Measurements from ENCODE around the gene IPO11.
"Not testable (repeated sequence)": the region's sequence is repeated elsewhere in the genome, so short reads cannot be mapped to it uniquely, and the experiment has no call there.

The IPO11 gene

GRCh38 chr5:62477801-62478200, 65.2 kb downstream of the IPO11 start:
- H3K4me1 Mint-ChIP-seq (ENCODE audit: low read depth) = peaks cover 4% of the 10 kb centered on the region
- no peak overlapping the region for H3K4me3 Mint-ChIP-seq
- H3K36me3 Mint-ChIP-seq (ENCODE audit: low read depth) = peaks cover 73% of the 10 kb centered on the region
- no peaks in the 10 kb centered on the region for H3K27me3 Mint-ChIP-seq
- H3K9me3 Mint-ChIP-seq = no peaks in the 10 kb centered on the region
- no peak for DNase-seq
- no peak overlapping the region for H3K27ac Mint-ChIP-seq

GRCh38 chr5:62483556-62483955, 71.0 kb downstream of the IPO11 start:
- DNase-seq = no peak
- no peak overlapping the region for H3K27ac Mint-ChIP-seq
- no peaks in the 10 kb centered on the region for H3K4me1 Mint-ChIP-seq (ENCODE audit: low read depth)
- no peak overlapping the region for H3K4me3 Mint-ChIP-seq
- no peaks in the 10 kb centered on the region for H3K27me3 Mint-ChIP-seq
- H3K9me3 Mint-ChIP-seq = no peaks in the 10 kb centered on the region
- H3K36me3 Mint-ChIP-seq (ENCODE audit: low read depth) = peaks cover 83% of the 10 kb centered on the region

DNA sequence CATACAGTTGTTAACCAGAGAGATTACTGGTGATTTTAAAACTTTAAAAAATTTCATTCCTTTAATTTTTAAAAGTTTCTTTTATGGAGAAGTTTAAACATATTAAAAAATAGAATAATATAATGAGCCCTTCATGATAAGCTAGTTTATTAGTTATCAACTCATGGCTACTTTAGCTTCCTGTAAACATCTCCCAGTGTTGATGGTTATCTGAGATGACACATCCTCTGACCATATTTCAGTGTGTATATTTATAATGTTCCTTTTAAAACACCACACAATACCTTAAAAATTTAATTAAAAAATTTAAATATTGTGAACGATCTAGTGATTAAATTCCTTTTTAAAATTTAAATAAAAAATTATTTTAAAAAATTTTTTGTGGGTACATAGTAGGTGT, 74.1 kb downstream of the IPO11 start:
- peaks cover 70% of the 10 kb centered on the region for H3K36me3 Mint-ChIP-seq (ENCODE audit: low read depth)
- no peaks in the 10 kb centered on the region for H3K4me1 Mint-ChIP-seq (ENCODE audit: low read depth)
- DNase-seq = no peak
- no peaks in the 10 kb centered on the region for H3K9me3 Mint-ChIP-seq
- H3K4me3 Mint-ChIP-seq = no peak overlapping the region
- no peak overlapping the region for H3K27ac Mint-ChIP-seq
- H3K27me3 Mint-ChIP-seq = no peaks in the 10 kb centered on the region

GRCh38 chr5:62488531-62488930, 76.0 kb downstream of the IPO11 start:
- Mint-ChIP-seq H3K9me3 (no peaks in the 10 kb centered on the region), H3K27me3 (no peaks in the 10 kb centered on the region), H3K4me1 (ENCODE audit: low read depth) (no peaks in the 10 kb centered on the region), H3K27ac (no peak overlapping the region), H3K36me3 (ENCODE audit: low read depth) (peaks cover 72% of the 10 kb centered on the region), H3K4me3 (no peak overlapping the region)
- DNase-seq = no peak

- peaks cover 67% of the 10 kb centered on the region for H3K36me3 Mint-ChIP-seq (ENCODE audit: low read depth)
- no peaks in the 10 kb centered on the region for H3K27me3 Mint-ChIP-seq
- no peaks in the 10 kb centered on the region for H3K4me1 Mint-ChIP-seq (ENCODE audit: low read depth)
- H3K27ac Mint-ChIP-seq = no peak overlapping the region
- H3K9me3 Mint-ChIP-seq = no peaks in the 10 kb centered on the region
- DNase-seq = no peak
- H3K4me3 Mint-ChIP-seq = no peak overlapping the region
Observed at GRCh38 chr5:62489471-62489870, 76.9 kb downstream of the IPO11 start.

DNA sequence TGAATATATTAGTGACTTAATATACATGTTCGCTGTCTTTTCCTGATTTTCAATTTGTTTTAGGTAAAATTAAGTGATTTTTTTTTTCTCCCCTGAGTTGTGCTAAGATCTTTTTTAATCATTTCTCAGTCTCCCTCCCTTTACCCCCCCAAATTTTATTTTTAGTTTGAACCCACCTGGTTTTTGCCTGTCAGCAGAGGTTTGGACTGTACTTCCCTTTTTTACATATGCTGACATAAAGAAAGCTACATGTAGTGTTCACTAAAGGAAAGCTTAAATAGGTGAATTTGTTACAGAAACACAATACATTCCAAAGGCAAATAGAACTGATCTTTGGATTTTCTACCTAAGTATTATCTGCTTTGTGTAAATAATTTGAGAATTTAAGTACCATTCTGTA, 82.2 kb downstream of the IPO11 start:
- Mint-ChIP-seq H3K4me1 (ENCODE audit: low read depth) (no peaks in the 10 kb centered on the region), H3K36me3 (ENCODE audit: low read depth) (peaks cover 75% of the 10 kb centered on the region), H3K27me3 (no peaks in the 10 kb centered on the region), H3K27ac (no peak overlapping the region), H3K4me3 (no peak overlapping the region), H3K9me3 (no peaks in the 10 kb centered on the region)
- DNase-seq = no peak

- H3K4me1 Mint-ChIP-seq (ENCODE audit: low read depth) = no peaks in the 10 kb centered on the region
- peaks cover 79% of the 10 kb centered on the region for H3K36me3 Mint-ChIP-seq (ENCODE audit: low read depth)
- no peaks in the 10 kb centered on the region for H3K9me3 Mint-ChIP-seq
- no peak overlapping the region for H3K4me3 Mint-ChIP-seq
- no peak overlapping the region for H3K27ac Mint-ChIP-seq
- H3K27me3 Mint-ChIP-seq = no peaks in the 10 kb centered on the region
- DNase-seq = no peak
Observed at GRCh38 chr5:62496876-62497275, 84.3 kb downstream of the IPO11 start.

GRCh38 chr5:62498961-62499360, 86.4 kb downstream of the IPO11 start:
- Mint-ChIP-seq H3K9me3 (no peaks in the 10 kb centered on the region), H3K36me3 (ENCODE audit: low read depth) (peaks cover 79% of the 10 kb centered on the region), H3K27me3 (no peaks in the 10 kb centered on the region), H3K27ac (no peak overlapping the region), H3K4me1 (ENCODE audit: low read depth) (peaks cover 2% of the 10 kb centered on the region), H3K4me3 (no peak overlapping the region)
- no peak for DNase-seq

DNA sequence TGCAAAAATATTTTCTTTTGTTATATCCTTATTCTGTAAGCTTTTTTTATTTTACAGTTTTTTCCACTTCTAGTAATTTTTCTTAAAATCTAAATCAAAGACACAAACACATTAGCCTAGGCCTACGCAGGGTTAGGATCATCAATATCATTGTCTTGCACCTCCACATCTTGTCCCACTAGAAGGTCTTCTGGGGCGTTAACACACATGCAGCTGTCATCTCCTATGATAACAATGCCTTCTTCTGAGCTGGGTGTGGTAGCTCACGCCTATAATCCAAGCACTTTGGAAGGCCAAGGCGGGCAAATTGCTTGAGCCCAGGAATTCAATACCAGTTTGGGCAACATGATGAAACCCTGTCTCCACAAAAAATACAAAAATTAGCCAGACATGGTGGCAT, 87.2 kb downstream of the IPO11 start:
- Mint-ChIP-seq H3K4me3 (no peak overlapping the region), H3K27ac (no peak overlapping the region), H3K36me3 (ENCODE audit: low read depth) (peaks cover 76% of the 10 kb centered on the region), H3K4me1 (ENCODE audit: low read depth) (peaks cover 2% of the 10 kb centered on the region), H3K9me3 (no peaks in the 10 kb centered on the region), H3K27me3 (no peaks in the 10 kb centered on the region)
- no peak for DNase-seq

DNA sequence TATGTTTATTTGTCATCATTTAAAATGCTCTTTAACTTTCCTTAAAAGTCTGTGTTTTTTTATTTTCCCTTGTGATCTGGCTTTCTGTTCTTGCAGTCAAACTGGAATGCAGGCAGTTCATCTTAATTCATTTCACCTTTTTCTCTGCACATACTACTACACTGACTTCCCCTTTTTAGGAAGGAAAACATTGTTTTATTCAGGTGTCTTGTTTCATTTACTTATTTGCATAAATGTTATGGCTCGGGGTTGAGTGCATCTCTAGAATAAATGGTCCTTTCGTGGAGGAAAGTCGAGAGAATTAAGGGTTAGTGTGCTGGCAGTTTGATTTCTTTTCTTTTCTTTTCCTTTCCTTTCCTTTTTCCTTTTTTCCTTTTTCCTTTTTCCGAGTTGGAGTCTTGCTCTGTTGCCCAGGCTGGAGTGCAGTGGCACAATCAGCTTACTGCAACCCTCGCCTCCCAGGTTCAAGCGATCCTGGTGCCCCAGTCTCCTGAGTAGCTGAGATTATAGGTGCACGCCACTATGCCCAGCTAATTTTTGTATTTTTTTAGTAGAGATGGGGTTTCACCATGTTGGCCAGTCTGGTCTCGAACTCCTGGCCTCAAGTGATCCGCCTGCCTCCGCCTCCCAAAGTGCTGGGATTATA, 90.0 kb downstream of the IPO11 start:
- H3K4me3 Mint-ChIP-seq = no peak overlapping the region
- no peaks in the 10 kb centered on the region for H3K27me3 Mint-ChIP-seq
- H3K36me3 Mint-ChIP-seq (ENCODE audit: low read depth) = peaks cover 79% of the 10 kb centered on the region
- H3K27ac Mint-ChIP-seq = no peak overlapping the region
- no peak for DNase-seq
- no peaks in the 10 kb centered on the region for H3K9me3 Mint-ChIP-seq
- peaks cover 2% of the 10 kb centered on the region for H3K4me1 Mint-ChIP-seq (ENCODE audit: low read depth)

- H3K27me3 Mint-ChIP-seq = no peaks in the 10 kb centered on the region
- H3K4me3 Mint-ChIP-seq = no peak overlapping the region
- no peak overlapping the region for H3K27ac Mint-ChIP-seq
- peaks cover 2% of the 10 kb centered on the region for H3K9me3 Mint-ChIP-seq
- peaks cover 78% of the 10 kb centered on the region for H3K36me3 Mint-ChIP-seq (ENCODE audit: low read depth)
- H3K4me1 Mint-ChIP-seq (ENCODE audit: low read depth) = peaks cover 2% of the 10 kb centered on the region
- no peak for DNase-seq
Observed at GRCh38 chr5:62504129-62504528, 91.6 kb downstream of the IPO11 start.

DNA sequence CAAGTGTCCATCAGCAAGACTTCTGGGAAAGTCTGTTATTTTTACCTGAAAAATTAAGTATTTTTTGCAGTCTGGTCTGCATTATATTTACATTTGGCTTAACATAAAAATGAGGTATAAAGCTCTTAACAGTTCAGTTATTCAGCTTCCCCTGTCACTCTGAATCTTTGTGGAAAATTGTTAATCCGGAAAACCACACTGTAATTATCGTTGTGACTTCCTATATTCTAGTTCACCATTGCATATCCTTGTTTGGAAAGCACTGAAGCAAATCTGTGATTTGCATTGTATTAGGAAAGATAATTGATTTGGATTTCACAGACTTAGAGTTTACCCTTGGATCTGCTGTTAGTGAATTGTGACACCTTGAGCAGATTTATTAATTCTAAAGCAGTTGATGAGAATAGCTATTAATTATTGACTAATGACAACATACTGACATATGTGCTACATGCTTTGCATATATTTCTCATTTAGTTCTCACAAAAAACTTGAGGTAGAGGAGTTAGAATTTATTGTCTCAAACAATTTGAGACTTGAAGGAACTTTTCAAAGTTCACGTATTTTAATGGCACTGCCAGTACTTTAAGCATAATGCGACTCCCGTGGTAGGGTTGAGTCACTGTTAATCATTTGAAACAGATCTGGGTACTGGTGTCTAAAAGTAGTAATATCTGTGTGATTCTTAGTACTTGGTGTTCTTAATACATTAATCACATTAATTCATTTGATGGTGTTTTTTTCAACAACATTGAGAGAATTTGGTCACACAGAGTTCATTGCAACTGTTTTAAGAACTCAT, 94.3 kb downstream of the IPO11 start:
- H3K9me3 Mint-ChIP-seq = peaks cover 2% of the 10 kb centered on the region
- H3K27ac Mint-ChIP-seq = no peak overlapping the region
- H3K36me3 Mint-ChIP-seq (ENCODE audit: low read depth) = peaks cover 76% of the 10 kb centered on the region
- H3K4me1 Mint-ChIP-seq (ENCODE audit: low read depth) = peaks cover 2% of the 10 kb centered on the region
- H3K27me3 Mint-ChIP-seq = no peaks in the 10 kb centered on the region
- DNase-seq = no peak
- no peak overlapping the region for H3K4me3 Mint-ChIP-seq

DNA sequence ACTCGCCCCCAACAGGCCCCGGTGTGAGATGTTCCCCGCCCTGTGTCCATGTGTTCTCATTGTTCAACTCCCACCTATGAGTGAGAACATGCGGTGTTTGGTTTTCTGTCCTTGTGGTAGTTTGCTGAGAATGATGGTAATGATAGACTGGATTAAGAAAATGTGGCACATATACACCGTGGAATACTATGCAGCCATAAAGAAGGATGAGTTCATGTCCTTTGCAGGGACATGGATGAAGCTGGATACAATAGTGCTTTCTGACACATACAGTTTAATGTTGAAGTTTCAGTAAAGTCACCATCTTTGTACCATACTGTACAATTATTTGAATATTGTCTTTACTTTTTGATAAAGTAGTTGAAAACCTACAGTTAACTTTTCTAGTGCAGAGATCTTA, 96.2 kb downstream of the IPO11 start:
- H3K9me3 Mint-ChIP-seq; H3K27me3 Mint-ChIP-seq; H3K4me3 Mint-ChIP-seq; H3K4me1 Mint-ChIP-seq (ENCODE audit: low read depth); DNase-seq; H3K27ac Mint-ChIP-seq: not testable (repeated sequence)
- peaks cover 62% of the 10 kb centered on the region for H3K36me3 Mint-ChIP-seq (ENCODE audit: low read depth)

DNA sequence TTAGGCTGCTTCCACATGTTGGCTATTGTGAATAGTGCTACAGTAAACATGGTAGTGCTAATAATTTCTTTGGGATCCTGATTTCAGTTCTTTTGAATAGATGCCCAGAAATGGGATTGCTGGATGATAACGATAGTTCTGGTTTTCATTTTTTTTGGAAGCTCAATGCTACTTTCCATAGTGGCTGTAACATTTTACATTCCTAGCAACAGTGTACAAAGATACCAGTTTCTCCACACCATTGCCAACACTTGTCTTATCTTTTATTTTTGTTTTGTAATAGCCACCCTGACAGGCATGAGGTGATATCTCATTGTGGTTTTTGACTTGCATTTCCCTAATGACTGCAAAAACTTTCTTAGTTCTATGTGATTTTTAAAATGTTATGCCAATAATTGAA, 97.2 kb downstream of the IPO11 start:
- H3K27me3 Mint-ChIP-seq = no peaks in the 10 kb centered on the region
- peaks cover 62% of the 10 kb centered on the region for H3K36me3 Mint-ChIP-seq (ENCODE audit: low read depth)
- no peak overlapping the region for H3K4me3 Mint-ChIP-seq
- no peak for DNase-seq
- no peak overlapping the region for H3K27ac Mint-ChIP-seq
- no peaks in the 10 kb centered on the region for H3K4me1 Mint-ChIP-seq (ENCODE audit: low read depth)
- H3K9me3 Mint-ChIP-seq = peaks cover 2% of the 10 kb centered on the region

DNA sequence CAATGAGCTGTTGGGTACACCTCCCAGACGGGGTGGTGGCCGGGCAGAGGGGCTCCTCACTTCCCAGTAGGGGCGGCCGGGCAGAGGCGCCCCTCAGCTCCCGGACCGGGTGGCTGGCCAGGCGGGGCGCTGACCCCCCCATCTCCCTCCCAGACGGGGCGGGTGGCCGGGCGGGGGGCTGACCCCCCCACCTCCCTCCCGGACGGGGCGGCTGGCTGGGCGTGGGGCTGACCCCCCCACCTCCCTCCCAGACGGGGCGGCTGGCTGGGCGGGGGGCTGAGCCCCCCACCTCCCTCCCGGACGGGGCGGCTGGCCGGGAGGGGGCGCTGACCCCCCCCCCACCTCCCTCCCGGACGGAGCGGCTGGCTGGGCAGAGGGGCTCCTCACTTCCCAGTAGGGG, 100.5 kb downstream of the IPO11 start:
- not testable (repeated sequence) for H3K27me3 Mint-ChIP-seq; H3K4me1 Mint-ChIP-seq (ENCODE audit: low read depth); H3K9me3 Mint-ChIP-seq; H3K27ac Mint-ChIP-seq; DNase-seq; H3K4me3 Mint-ChIP-seq
- H3K36me3 Mint-ChIP-seq (ENCODE audit: low read depth) = peaks cover 57% of the 10 kb centered on the region
